K562 (cell line): Measurements from ENCODE around the gene SPON1. TPM values are rescaled to one million over a fixed set of nuclear protein-coding genes. Genes with fewer than 3 reads are reported as not detected.

Experiments used
- ATAC-seq: fragments of 200-7000 bp; cut with Tn5 transposase; 3 replicates; pipeline ENCODE4 v1.9.1; 2020; ENCODE audit warnings: moderate library complexity
- BruUV-seq: library from RNA; stranded (reverse); fragments of 400-500 nt; replicated peaks from 2 replicates; lab custom pipeline; 2021; lab: Mats Ljungman, UMichigan
- CTCF ChIA-PET: fragments of 300-600 bp; formaldehyde crosslinking; extraction: SDS; loops from one replicate; lab custom pipeline; 2021; ENCODE audit warnings: low intra/inter-chr PET ratio; lab: Yijun Ruan, JAX
- POLR2A ChIA-PET: fragments of 300-600, 350-650 bp; sonication (Branson Sonifier 250); formaldehyde crosslinking; extraction: SDS; loops from one replicate; lab custom pipeline; 2021; ENCODE audit warnings: antibody characterized with exemption, inconsistent platforms; lab: Yijun Ruan, JAX
- DNase-seq, 4 experiments: peaks; one replicate each; pipeline versions ENCODE4 v3.0.0 to v3.0.0-alpha.2; 2011 to 2018; ENCODE audit warnings: low spot score in 3 of 4, mixed read lengths in 3 of 4; ENCODE audit errors: extremely low read depth in 1 of 4
- FAIRE-seq: peaks from 2 replicates; lab custom pipeline; 2011; peaks lifted over from hg19 to GRCh38; lab: Jason Lieb, UNC
- H2AFZ ChIP-seq: 2 replicates; pipeline ENCODE4 v1.6.0; 2011; ENCODE audit warnings: low read depth, low read length, control low read depth, inconsistent platforms
- H3K27ac ChIP-seq: fragments of 200-600 bp; 3 replicates; pipeline ENCODE4 v1.8.0; 2011; ENCODE audit warnings: low read depth, mild to moderate bottlenecking, control low read depth, inconsistent platforms, low read length, moderate library complexity, mixed read lengths; ENCODE audit errors: extremely low read depth
- H3K27me3 ChIP-seq, 2 experiments: fragments of 300-600 bp in 1 of 2; 2 replicates in 1 of 2; 3 replicates in 1 of 2; pipeline versions ENCODE4 v1.6.0 to v1.8.0; 2011; ENCODE audit warnings: inconsistent platforms in 2 of 2, low read length in 2 of 2, mild to moderate bottlenecking in 1 of 2, mixed read lengths in 1 of 2, moderate library complexity in 1 of 2; ENCODE audit not compliant: control insufficient read depth in 2 of 2, insufficient read depth in 2 of 2
- H3K36me3 ChIP-seq: fragments of 300-600 bp; 3 replicates; pipeline ENCODE4 v1.8.0; 2011; ENCODE audit warnings: mild to moderate bottlenecking, low read length, inconsistent platforms; ENCODE audit not compliant: control insufficient read depth, insufficient read depth
- H3K4me1 ChIP-seq, 2 experiments: fragments of 200-600 bp in 1 of 2; replicated peaks in 1 of 2; 2 replicates in 1 of 2; 3 replicates in 1 of 2; pipeline versions ENCODE4 v1.5.1 to v1.8.0; 2011; ENCODE audit warnings: inconsistent platforms in 2 of 2, low read length in 2 of 2, mild to moderate bottlenecking in 1 of 2, mixed read lengths in 1 of 2, moderate library complexity in 1 of 2; ENCODE audit not compliant: control insufficient read depth in 2 of 2, insufficient read depth in 2 of 2
- H3K4me2 ChIP-seq: 2 replicates; pipeline ENCODE4 v1.6.1; 2011; ENCODE audit warnings: low read length, control low read depth, inconsistent platforms, mixed read lengths; ENCODE audit not compliant: insufficient read depth
- H3K4me3 ChIP-seq: fragments of 200-600 bp; sonication (generic), shearing (Covaris generic); 2 replicates; pipeline ENCODE4 v1.5.1; 2016; ENCODE audit warnings: control low read depth, inconsistent platforms
- H3K79me2 ChIP-seq: fragments of 200-600 bp; 3 replicates; pipeline ENCODE4 v1.8.0; 2011; ENCODE audit warnings: low read length, inconsistent platforms; ENCODE audit not compliant: control insufficient read depth, insufficient read depth
- H3K9ac ChIP-seq, 2 experiments: 2 replicates each; pipeline versions ENCODE4 v1.6.0 to v1.6.1; 2011; ENCODE audit warnings: low read depth in 2 of 2, low read length in 2 of 2, control low read depth in 1 of 2, inconsistent platforms in 1 of 2, mild to moderate bottlenecking in 1 of 2, mixed read lengths in 1 of 2; ENCODE audit not compliant: insufficient read depth in 1 of 2
- H3K9me1 ChIP-seq: one replicate; pipeline ENCODE4 v1.6.0; 2011; ENCODE audit warnings: inconsistent platforms, mild to moderate bottlenecking, low read length, moderate library complexity; ENCODE audit not compliant: control insufficient read depth, insufficient read depth
- H3K9me3 ChIP-seq: replicated peaks from 2 replicates; pipeline ENCODE4 v1.5.1; 2011; ENCODE audit warnings: low read depth, low read length, inconsistent platforms; ENCODE audit not compliant: control insufficient read depth, insufficient read depth
- H4K20me1 ChIP-seq: replicated peaks from 2 replicates; pipeline ENCODE4 v1.6.1; 2011; ENCODE audit warnings: low read length, inconsistent platforms, mixed read lengths; ENCODE audit not compliant: control insufficient read depth, insufficient read depth
- CBFA2T2 ChIP-seq: fragments of 450-650 bp; conservative IDR thresholded peaks from 2 replicates; pipeline ENCODE4 v1.6.1; 2017; ENCODE audit warnings: mild to moderate bottlenecking
- CCNT2 ChIP-seq: IDR thresholded peaks from 2 replicates; pipeline ENCODE4 v1.6.1; 2011; ENCODE audit warnings: borderline replicate concordance, low read depth, mild to moderate bottlenecking, moderate library complexity, mixed read lengths, low read length; ENCODE audit not compliant: insufficient read length; ENCODE audit errors: extremely low read depth
- CREBBP ChIP-seq: IDR thresholded peaks from one replicate; pipeline ENCODE4 v1.6.1; 2012; ENCODE audit warnings: low read depth, mild to moderate bottlenecking, control low read depth, inconsistent platforms, low read length
- DPF2 ChIP-seq: fragments of 450-650 bp; IDR thresholded peaks from 2 replicates; pipeline ENCODE4 v1.6.1; 2016
- ETV5 ChIP-seq: sonication (generic); formaldehyde crosslinking; IDR thresholded peaks from 2 replicates; pipeline ENCODE4 v1.4.0; 2020; ENCODE audit warnings: low read depth, mild to moderate bottlenecking, missing genetic modification reagents
- MCM2 ChIP-seq: fragments of 450-650 bp; IDR thresholded peaks from 2 replicates; pipeline ENCODE4 v1.6.1; 2017; ENCODE audit warnings: low read depth, mild to moderate bottlenecking
- MTA2 ChIP-seq: fragments of 450-650 bp; IDR thresholded peaks from 2 replicates; pipeline ENCODE4 v1.6.1; 2016; ENCODE audit warnings: low read depth
- POLR2AphosphoS5 ChIP-seq: IDR thresholded peaks from 2 replicates; pipeline ENCODE4 v1.6.1; 2011; ENCODE audit warnings: mild to moderate bottlenecking, low read depth, low read length, moderate library complexity; ENCODE audit not compliant: control insufficient read depth, insufficient read depth
- RBBP5 ChIP-seq: fragments of 200-600 bp; sonication (generic); IDR thresholded peaks from 2 replicates; pipeline ENCODE4 v1.6.1; 2012; ENCODE audit warnings: borderline replicate concordance, mild to moderate bottlenecking, low read length, control low read depth, inconsistent platforms; ENCODE audit not compliant: insufficient read depth, poor library complexity, severe bottlenecking
- RBM15 ChIP-seq: fragments of 200-400 bp; formaldehyde crosslinking; IDR thresholded peaks from 2 replicates; pipeline ENCODE4 v1.6.1; 2018; ENCODE audit warnings: mild to moderate bottlenecking, low read length, moderate library complexity; ENCODE audit not compliant: insufficient read depth
- SMC3 ChIP-seq: conservative IDR thresholded peaks from 2 replicates; pipeline ENCODE4 v1.6.1; 2011; ENCODE audit warnings: low read depth, low read length, improper control_type of control experiment; ENCODE audit not compliant: insufficient read depth
- SPI1 ChIP-seq: IDR thresholded peaks from 2 replicates; pipeline ENCODE4 v1.6.1; 2011; ENCODE audit warnings: low read depth, low read length, control low read depth, borderline replicate concordance
- THRAP3 ChIP-seq: fragments of 450-650 bp; IDR thresholded peaks from 2 replicates; pipeline ENCODE4 v1.6.1; 2016; ENCODE audit warnings: mild to moderate bottlenecking, inconsistent platforms, borderline replicate concordance
- ZFP36 ChIP-seq: fragments of 150-350 bp; IDR thresholded peaks from 2 replicates; pipeline ENCODE4 v1.6.1; 2018; ENCODE audit warnings: low read length, low read depth; ENCODE audit not compliant: partially characterized antibody
- ZNF184 ChIP-seq: sonication (generic); formaldehyde crosslinking; IDR thresholded peaks from 2 replicates; pipeline ENCODE4 v1.5.0; 2020; ENCODE audit warnings: missing genetic modification reagents
- WGBS: fragments of 100-300 bp; shearing (Covaris generic); methylation state at CpG from one replicate; pipeline ENCODE4 v1.1.6; 2016; ENCODE audit warnings: low coverage, mixed read lengths; ENCODE audit not compliant: insufficient coverage; ENCODE audit errors: missing lambda C conversion rate; 5-methylcytosine and 5-hydroxymethylcytosine counted together
- in situ Hi-C: fragments of 300-500 bp; cut with MboI; formaldehyde crosslinking; loops from 4 replicates; pipeline ENCODE4 v1.15.0; 2018; ENCODE audit warnings: inconsistent platforms, mixed read lengths
- intact Hi-C: fragments of 100-400 bp; cut with micrococcal nuclease; formaldehyde crosslinking; loops from 2 replicates; pipeline ENCODE4 v1.14.2; 2022
- polyA plus RNA-seq, 8 experiments: library from polyadenylated mRNA; depleted of rRNA in 4 of 8; stranded (reverse) in 5 of 8; unstranded in 3 of 8; fragments of >200 nt; fragmentation: Nextera tagmentation in 2 of 8; fragmentation: Illumina TruSeq in 1 of 8; extraction: Ambion mirVana in 2 of 8; extraction: Trizol in 1 of 8; gene quantifications; 2 replicates each; pipeline versions ENCODE4 v1.2.1 to v1.2.3, GENCODE V29; 2011 to 2014; ENCODE audit warnings: inconsistent platforms in 1 of 8, missing spikeins in 1 of 8
- total RNA-seq, 7 experiments: library from RNA; depleted of rRNA in 6 of 7; stranded (reverse); fragments of >200 nt in 6 of 7; fragmentation: Illumina TruSeq in 2 of 7; extraction: Trizol in 2 of 7; gene quantifications; 2 replicates each; pipeline versions ENCODE4 v1.2.1 to v1.2.3, GENCODE V29; 2011 to 2021; ENCODE audit warnings: low replicate concordance in 1 of 7
- TF ChIP-seq, protein P1 (sequence below): fragments of 250-450 bp; sonication (Bioruptor Pico); IDR thresholded peaks from 2 replicates; pipeline ENCODE4 v1.9.0; 2021; ENCODE audit warnings: mild to moderate bottlenecking

SPON1 gene
- total and polyA plus RNA-seq, 9 of the 15 experiments (the other 6 are each of a cell fraction or from before 2014, with no cell fraction given) = 0.04 to 0.06 TPM; not detected in 7

DNA sequence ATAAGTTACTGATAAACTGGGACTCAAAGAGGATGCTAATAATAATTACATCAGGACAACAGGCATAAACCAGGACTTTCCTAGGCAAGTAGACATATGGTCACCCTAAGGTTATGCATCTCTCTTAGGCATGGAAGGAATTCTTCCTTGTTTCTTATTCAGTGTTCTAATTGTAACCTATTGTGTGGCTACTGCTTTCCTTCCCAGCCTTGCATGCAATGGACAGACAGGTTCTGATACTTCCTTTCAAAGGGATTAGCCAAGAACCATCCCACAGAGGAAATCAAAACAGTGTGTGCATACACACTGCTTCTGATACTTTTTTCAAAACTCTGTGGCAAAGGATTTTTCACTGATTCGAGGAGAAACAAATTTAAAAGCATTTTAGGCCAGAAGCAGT, 348.2 kb downstream of the SPON1 start:
- WGBS = 57% methylated on average over 1 of the region's 1 CpG
- FAIRE-seq (no peak), ATAC-seq (no peak), DNase-seq (no peak)
- Histone ChIP-seq H3K4me1 (peaks cover 0 to 3% of the 10 kb centered on the region in 2 experiments; a peak in 2 of 5 replicates), H3K4me3 (no peak overlapping the region), H3K36me3 (no peaks in the 10 kb centered on the region), H3K79me2 (peaks cover 48% of the 10 kb centered on the region), H2AFZ (no peak overlapping the region), H3K9me1 (no peaks in the 10 kb centered on the region), H3K9ac (no peak overlapping the region), H3K4me2 (no peak overlapping the region), H4K20me1 (0 out of 2 replicates have a peak, but pooled peaks cover 15% of the 10 kb centered on the region), H3K27ac (no peak overlapping the region), H3K27me3 (no peaks in the 10 kb centered on the region), H3K9me3 (no peaks in the 10 kb centered on the region)
- in situ Hi-C loops = no loop called here
- CTCF ChIA-PET = no interaction called here
- POLR2A ChIA-PET = interaction anchor here (1.4 kb wide), 1 partner anchor 8 kb away, joined by 4 read pairs; no protein-coding TSS in a partner anchor
- intact Hi-C loops = no loop called here
- BruUV-seq = no TSS peak
- TF ChIP-seq DPF2 (no peak), ZFP36 (no peak), CBFA2T2 (no peak), ZNF184 (CRISPR knock-in tag) (no peak), RBM15 (no peak), SPI1 (no peak), SMC3 (no peak), MCM2 (no peak), THRAP3 (no peak), POLR2AphosphoS5 (no peak), CCNT2 (no peak), MTA2 (no peak), CREBBP (no peak), RBBP5 (no peak), ETV5 (CRISPR knock-in tag) (no peak)
- TF ChIP-seq, protein P1, sequence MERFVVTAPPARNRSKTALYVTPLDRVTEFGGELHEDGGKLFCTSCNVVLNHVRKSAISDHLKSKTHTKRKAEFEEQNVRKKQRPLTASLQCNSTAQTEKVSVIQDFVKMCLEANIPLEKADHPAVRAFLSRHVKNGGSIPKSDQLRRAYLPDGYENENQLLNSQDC (CRISPR knock-in tag) = no peak
